ENCODE measurements around the gene SAC3D1. TPM values are rescaled to one million over a fixed set of nuclear protein-coding genes. Genes with fewer than 3 reads are reported as not detected.

Gene SAC3D1
- total RNA-seq, 2 donors from 2014 or later = 12.3 to 20.1 TPM

DNA sequence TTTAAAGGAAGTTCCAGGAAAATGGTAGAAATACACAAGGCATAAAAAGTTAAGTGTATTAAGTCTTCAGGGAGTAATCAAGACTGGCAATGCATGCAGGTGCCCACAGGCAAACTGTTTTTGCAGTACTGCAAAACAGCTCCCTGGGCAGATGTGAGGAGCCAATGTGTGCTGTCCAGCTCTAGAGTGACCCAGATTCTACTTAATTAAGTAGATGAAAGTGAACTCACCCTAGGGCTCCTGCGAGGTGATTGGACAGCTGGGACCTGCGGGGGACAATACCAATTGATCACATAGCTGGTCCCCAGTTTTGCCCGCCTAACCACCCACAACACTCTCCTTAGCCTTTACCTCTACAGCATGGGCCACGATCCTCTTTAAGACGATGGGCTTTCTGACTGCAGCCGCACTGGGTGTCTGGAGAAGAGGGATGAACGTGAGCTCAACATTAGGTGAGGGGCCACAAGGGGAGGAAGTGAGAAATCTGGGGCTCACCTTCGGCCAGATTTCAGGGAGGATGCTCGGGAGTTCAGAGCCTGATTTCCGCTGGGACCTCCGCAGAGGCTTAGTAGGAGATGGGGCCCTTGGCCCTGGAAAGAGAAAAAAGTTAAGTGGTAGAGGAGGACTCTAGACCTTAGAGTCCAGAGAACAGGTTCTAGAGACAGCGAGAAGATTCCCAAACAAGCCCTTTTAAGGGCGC is 42.3 kb downstream of the SAC3D1 start:
- Mint-ChIP-seq H3K4me3 (peak overlapping the region; percentile 98), H3K4me1 (peaks cover 35% of the 10 kb centered on the region), H3K9me3 (no peaks in the 10 kb centered on the region), H3K27me3 (no peaks in the 10 kb centered on the region), H3K27ac (peak overlapping the region; percentile 98), H3K36me3 (ENCODE audit: low read depth) (peaks cover 91% of the 10 kb centered on the region)
- peak; percentile 3 for ATAC-seq (replicated peaks)

DNA sequence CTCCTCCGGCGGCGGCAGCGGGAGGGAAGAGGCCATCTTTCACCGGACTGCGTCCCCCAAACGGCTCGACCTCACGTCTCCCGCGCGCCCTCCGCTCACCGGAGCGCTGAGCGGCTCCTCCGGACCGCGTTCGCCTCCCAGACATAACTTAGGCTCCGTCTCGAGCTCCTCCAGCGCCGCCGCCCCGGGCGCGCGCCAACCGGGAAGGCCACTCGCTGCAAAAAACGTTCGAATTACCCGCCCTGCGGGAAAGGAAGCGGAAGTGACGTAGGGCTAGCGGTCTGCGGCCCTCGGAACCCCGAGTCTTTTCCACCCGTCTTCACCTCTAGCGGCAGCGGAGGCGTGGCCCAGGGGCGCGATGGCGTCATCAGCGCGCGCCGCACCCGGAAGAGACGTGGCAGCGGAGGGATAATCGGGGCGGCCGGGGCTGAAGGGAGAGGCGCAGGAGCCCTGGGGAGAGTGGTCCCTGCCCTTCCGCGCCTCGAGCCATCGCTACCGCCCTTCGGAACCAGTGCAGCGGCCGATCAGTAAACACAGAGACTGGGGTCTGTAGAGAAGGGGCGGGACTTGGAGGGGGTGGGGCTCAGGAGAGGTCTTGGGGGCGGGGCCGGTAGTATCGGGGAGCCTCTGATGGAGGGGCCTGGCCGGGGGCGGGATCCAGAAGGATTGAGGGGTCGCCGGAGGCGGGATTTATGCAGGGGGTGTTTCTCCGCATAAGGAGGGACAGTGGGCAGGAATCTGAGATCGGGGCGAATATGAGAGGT is 43.0 kb downstream of the SAC3D1 start, which contains the start of the genes CDCA5 and ZFPL1:
Gene CDCA5 (minus strand): TSS at position 207 of the 764 bp plus-strand sequence. CDS start 62 bp downstream, at position 145.
Gene ZFPL1 (plus strand): TSS at position 389 of the 764 bp plus-strand sequence. CDS start 477 bp downstream, outside the sequence.
- Mint-ChIP-seq H3K9me3 (no peaks in the 10 kb centered on the region), H3K27me3 (no peaks in the 10 kb centered on the region), H3K4me3 (peak within 1 kb of the TSS; percentile 98), H3K4me1 (peaks cover 33% of the 10 kb centered on the region), H3K27ac (peak within 1 kb of the TSS; percentile 98), H3K36me3 (ENCODE audit: low read depth) (peaks cover 91% of the 10 kb centered on the region)
- peak; percentile 94 for ATAC-seq (replicated peaks)

DNA sequence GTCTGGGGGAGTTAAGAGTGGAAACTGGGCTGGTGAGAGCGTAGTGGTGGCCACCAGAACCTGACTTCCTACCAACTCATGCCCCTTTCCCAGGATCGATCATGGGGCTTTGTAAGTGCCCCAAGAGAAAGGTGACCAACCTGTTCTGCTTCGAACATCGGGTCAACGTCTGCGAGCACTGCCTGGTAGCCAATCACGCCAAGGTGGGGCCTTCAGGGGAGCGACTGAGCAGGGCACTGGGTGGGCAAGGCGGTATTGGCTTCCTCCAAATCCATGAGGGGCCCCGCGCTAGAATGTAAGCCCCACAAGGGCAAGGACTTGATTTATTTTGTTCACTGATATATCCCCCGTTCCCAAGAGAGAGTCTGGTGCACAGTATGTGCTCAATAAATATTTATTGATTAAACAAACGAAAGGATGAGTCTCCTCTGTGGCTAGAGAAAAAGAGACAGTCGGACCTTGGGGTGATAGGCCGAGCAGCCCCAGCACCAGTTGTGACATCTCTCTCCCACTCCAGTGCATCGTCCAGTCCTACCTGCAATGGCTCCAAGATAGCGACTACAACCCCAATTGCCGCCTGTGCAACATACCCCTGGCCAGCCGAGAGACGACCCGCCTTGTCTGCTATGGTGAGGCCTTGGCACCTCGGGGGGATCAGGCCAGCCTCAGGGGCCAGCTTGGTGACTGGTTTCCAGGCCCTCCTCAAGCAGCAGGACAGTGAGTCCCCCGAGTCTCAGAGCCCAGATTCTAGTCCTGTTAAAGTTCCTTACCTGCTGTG is 43.8 kb downstream of the SAC3D1 start:
- peak overlapping the region; percentile 98 for H3K27ac Mint-ChIP-seq
- peaks cover 90% of the 10 kb centered on the region for H3K36me3 Mint-ChIP-seq (ENCODE audit: low read depth)
- H3K27me3 Mint-ChIP-seq = no peaks in the 10 kb centered on the region
- H3K9me3 Mint-ChIP-seq = no peaks in the 10 kb centered on the region
- peaks cover 33% of the 10 kb centered on the region for H3K4me1 Mint-ChIP-seq
- no peak for ATAC-seq (replicated peaks)
- peak overlapping the region; percentile 98 for H3K4me3 Mint-ChIP-seq

DNA sequence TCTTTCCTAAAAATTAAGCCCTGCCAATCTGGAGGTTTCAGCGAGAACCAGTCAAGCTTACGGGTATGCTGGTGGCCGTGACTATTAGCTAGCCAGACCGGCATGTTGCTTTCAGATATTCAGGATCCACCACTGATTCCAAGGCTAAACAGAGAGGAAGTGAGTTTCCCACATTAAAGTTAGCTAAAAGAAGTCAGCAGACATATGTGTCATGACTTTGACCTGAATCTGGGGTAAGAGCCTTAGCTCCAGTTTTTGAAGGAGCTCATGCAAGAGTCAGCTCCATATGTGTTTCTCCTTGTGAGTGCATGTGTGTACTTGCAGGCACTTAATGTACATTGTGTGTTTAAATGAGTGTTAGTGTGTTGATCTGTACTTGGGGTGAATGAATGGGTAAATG is 44.4 kb downstream of the SAC3D1 start:
- H3K9me3 Mint-ChIP-seq = no peaks in the 10 kb centered on the region
- H3K4me1 Mint-ChIP-seq = peaks cover 33% of the 10 kb centered on the region
- no peak for ATAC-seq (replicated peaks)
- H3K36me3 Mint-ChIP-seq (ENCODE audit: low read depth) = peaks cover 84% of the 10 kb centered on the region
- H3K4me3 Mint-ChIP-seq = peak overlapping the region; percentile 98
- no peaks in the 10 kb centered on the region for H3K27me3 Mint-ChIP-seq
- peak overlapping the region; percentile 98 for H3K27ac Mint-ChIP-seq

GRCh38 chr11:65086809-65087208 is 45.8 kb downstream of the SAC3D1 start:
- Mint-ChIP-seq H3K4me1 (peaks cover 28% of the 10 kb centered on the region), H3K27ac (no peak overlapping the region), H3K27me3 (no peaks in the 10 kb centered on the region), H3K4me3 (no peak overlapping the region), H3K36me3 (ENCODE audit: low read depth) (peaks cover 70% of the 10 kb centered on the region), H3K9me3 (no peaks in the 10 kb centered on the region)
- ATAC-seq (replicated peaks) = no peak

DNA sequence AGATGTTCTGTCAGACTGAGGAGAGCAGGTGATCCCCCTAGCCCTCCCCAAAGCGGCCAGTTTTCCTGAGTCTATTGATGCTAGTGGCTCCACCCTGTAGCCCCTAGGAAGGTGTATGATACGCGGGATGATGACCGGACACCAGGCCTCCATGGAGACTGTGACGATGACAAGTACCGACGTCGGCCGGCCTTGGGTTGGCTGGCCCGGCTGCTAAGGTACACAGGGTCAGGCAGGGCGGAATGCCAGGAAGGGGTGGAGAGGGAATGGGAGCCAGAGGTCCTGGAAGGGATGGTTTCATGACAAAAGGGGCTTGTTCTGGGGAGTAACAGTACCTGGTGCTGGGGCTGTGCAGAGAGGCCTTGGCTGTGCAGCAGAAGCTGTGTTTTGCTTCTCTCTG is 46.2 kb downstream of the SAC3D1 start:
- Mint-ChIP-seq H3K4me3 (no peak overlapping the region), H3K27ac (no peak overlapping the region), H3K27me3 (no peaks in the 10 kb centered on the region), H3K4me1 (peaks cover 28% of the 10 kb centered on the region), H3K9me3 (no peaks in the 10 kb centered on the region), H3K36me3 (ENCODE audit: low read depth) (peaks cover 67% of the 10 kb centered on the region)
- no peak for ATAC-seq (replicated peaks)

GRCh38 chr11:65087827-65088226 is 46.8 kb downstream of the SAC3D1 start:
- Mint-ChIP-seq H3K27me3 (no peaks in the 10 kb centered on the region), H3K4me1 (peaks cover 25% of the 10 kb centered on the region), H3K9me3 (no peaks in the 10 kb centered on the region), H3K4me3 (no peak overlapping the region), H3K27ac (no peak overlapping the region), H3K36me3 (ENCODE audit: low read depth) (peaks cover 61% of the 10 kb centered on the region)
- ATAC-seq (replicated peaks) = no peak

DNA sequence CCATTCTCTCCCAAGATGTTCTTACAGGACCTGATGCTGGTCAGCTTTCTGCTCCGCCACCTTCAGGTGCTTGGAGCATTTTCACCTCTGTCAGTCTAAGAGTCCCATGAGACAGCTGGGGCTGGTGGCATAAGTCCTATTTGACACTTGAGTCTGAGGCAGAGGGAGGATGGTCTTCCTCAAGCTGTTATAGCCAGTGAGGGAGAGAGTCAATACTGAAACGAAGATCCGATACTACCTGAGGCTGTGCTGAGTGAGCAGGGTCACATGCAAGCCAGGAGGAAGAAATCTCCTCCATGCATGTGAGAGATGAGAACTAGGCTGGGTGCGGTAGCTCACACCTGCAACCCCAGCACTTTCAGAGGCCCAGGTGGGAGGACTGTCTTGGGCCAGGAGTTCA is 48.6 kb downstream of the SAC3D1 start:
- Mint-ChIP-seq H3K4me1 (peaks cover 11% of the 10 kb centered on the region), H3K9me3 (no peaks in the 10 kb centered on the region), H3K27me3 (no peaks in the 10 kb centered on the region), H3K27ac (peak overlapping the region; percentile 33), H3K36me3 (ENCODE audit: low read depth) (peaks cover 43% of the 10 kb centered on the region), H3K4me3 (no peak overlapping the region)
- ATAC-seq (replicated peaks) = no peak

DNA sequence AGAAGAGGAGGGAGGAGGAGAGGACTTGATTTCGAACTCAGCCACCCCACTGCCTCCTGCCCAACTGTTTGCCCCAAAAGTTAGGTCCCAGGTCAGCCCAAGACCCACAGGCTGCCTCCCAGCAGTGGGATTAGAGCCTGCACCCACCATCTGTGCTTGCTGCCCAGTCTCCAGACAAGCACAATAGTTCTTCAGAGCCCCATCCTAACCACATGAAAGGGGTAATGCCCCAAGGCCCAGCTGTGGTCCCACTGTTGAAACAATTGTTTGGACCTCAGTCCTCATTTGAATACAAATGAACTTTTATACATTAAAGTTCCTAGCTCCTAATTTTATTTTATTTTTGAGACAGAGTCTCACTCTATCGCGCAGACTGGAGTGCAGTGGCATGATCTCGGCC is 49.6 kb downstream of the SAC3D1 start:
- peaks cover 34% of the 10 kb centered on the region for H3K36me3 Mint-ChIP-seq (ENCODE audit: low read depth)
- no peak for ATAC-seq (replicated peaks)

More for the DNA sequence above, 49.6 kb downstream of the SAC3D1 start:
- Mint-ChIP-seq H3K4me1 (peaks cover 9% of the 10 kb centered on the region), H3K9me3 (no peaks in the 10 kb centered on the region), H3K27me3 (no peaks in the 10 kb centered on the region), H3K4me3 (no peak overlapping the region), H3K27ac (no peak overlapping the region)

Other genes starting within 250 kb of the SAC3D1 start
- 10 to 100 TPM; 65.9 to 82.5 TPM for gene MAP4K2, start 238.0 kb upstream of the SAC3D1 start, total RNA-seq
- gene MEN1, start 230.7 kb upstream of the SAC3D1 start, total RNA-seq = 10 to 100 TPM; 17.9 to 28.2 TPM
- gene CDC42BPG, start 196.6 kb upstream of the SAC3D1 start, total RNA-seq = under 1 TPM; 0.37 to 0.71 TPM
- gene EHD1, start 162.6 kb upstream of the SAC3D1 start, total RNA-seq = 100 to 1,000 TPM in 1 of 2 donors, 10 to 100 TPM in 1; 96.5 to 107 TPM
- 10 to 100 TPM; 20.9 to 23.1 TPM for gene ATG2A, start 124.0 kb upstream of the SAC3D1 start, total RNA-seq
- 10 to 100 TPM; 14.6 to 43.0 TPM for gene PPP2R5B, start 116.5 kb upstream of the SAC3D1 start, total RNA-seq
- gene GPHA2, start 105.3 kb upstream of the SAC3D1 start, total RNA-seq = under 1 TPM in 1 of 2 donors, not detected in 1; 0.43 TPM
- gene MAJIN, start 69.1 kb upstream of the SAC3D1 start, total RNA-seq = 1 to 10 TPM in 1 of 2 donors, not detected in 1; 1.1 TPM
- under 1 TPM; 0.28 to 0.37 TPM for gene BATF2, start 44.2 kb upstream of the SAC3D1 start, total RNA-seq
- gene ARL2, start 27.1 kb upstream of the SAC3D1 start, total RNA-seq = 10 to 100 TPM; 60.4 to 90.5 TPM
- gene SNX15, start 13.8 kb upstream of the SAC3D1 start, total RNA-seq = 10 to 100 TPM; 13.5 to 14.4 TPM
- 10 to 100 TPM; 11.2 to 12.6 TPM for gene NAALADL1, start 17.3 kb downstream of the SAC3D1 start, total RNA-seq
- 100 to 1,000 TPM in 1 of 2 donors, 10 to 100 TPM in 1; 99.5 to 127 TPM for gene CDCA5, start 42.8 kb downstream of the SAC3D1 start, total RNA-seq
- 10 to 100 TPM; 25.2 to 36.3 TPM for gene ZFPL1, start 43.0 kb downstream of the SAC3D1 start, total RNA-seq
- gene VPS51, start 55.0 kb downstream of the SAC3D1 start, total RNA-seq = 10 to 100 TPM; 71.8 to 80.6 TPM
- gene TM7SF2, start 70.7 kb downstream of the SAC3D1 start, total RNA-seq = 10 to 100 TPM; 19.7 to 20.1 TPM
- gene ZNHIT2, start 76.5 kb downstream of the SAC3D1 start, total RNA-seq = 10 to 100 TPM in 1 of 2 donors, 1 to 10 TPM in 1; 6.3 to 10.0 TPM
- 100 to 1,000 TPM; 929 to 948 TPM for gene FAU, start 80.9 kb downstream of the SAC3D1 start, total RNA-seq
- 10 to 100 TPM; 61.7 to 87.7 TPM for gene MRPL49, start 81.1 kb downstream of the SAC3D1 start, total RNA-seq
- gene SYVN1, start 93.3 kb downstream of the SAC3D1 start, total RNA-seq = 10 to 100 TPM; 28.9 to 30.8 TPM
- not detected for gene SPDYC, start 129.0 kb downstream of the SAC3D1 start, total RNA-seq
- 100 to 1,000 TPM; 143 to 150 TPM for gene CAPN1, start 140.7 kb downstream of the SAC3D1 start, total RNA-seq
- 10 to 100 TPM; 54.6 to 64.1 TPM for gene POLA2, start 220.8 kb downstream of the SAC3D1 start, total RNA-seq